GM12872 (cell line): ENCODE data around the gene HAUS5.

Experiments used
- CTCF ChIP-seq: IDR thresholded peaks from 3 replicates; pipeline ENCODE4 v1.5.1; 2011; ENCODE audit warnings: low read depth, mild to moderate bottlenecking, low read length, moderate library complexity; ENCODE audit not compliant: insufficient read depth

HAUS5 gene

GRCh38 chr19:35669974-35670373 lies 57.4 kb downstream of the HAUS5 start:
- TF ChIP-seq CTCF, result no peak

GRCh38 chr19:35670686-35671085 lies 58.2 kb downstream of the HAUS5 start:
- TF ChIP-seq CTCF, result no peak

DNA sequence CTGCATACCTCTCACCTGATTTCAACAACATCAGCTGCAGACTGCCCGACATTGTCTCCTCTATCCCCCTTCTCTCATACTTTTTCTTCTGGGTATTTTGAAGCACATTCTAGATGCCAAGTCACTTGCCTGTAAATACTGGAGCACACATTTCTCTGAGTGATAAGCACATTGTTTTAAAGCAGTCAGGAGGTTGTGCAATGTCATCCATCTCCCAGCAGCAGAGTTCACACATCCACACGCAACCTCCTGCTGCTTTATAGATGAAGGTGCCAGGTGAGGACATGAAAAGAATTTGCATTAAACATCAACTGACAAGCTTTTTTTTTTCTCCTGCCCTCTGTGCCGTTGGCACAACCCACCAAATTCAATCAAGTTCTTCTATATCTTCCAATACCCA lies 59.3 kb downstream of the HAUS5 start:
- no peak for TF ChIP-seq CTCF

- no peak for TF ChIP-seq CTCF
Observed at GRCh38 chr19:35673121-35673804, 60.7 kb downstream of the HAUS5 start.
